Measurements from ENCODE around the gene ACP7.

DNA sequence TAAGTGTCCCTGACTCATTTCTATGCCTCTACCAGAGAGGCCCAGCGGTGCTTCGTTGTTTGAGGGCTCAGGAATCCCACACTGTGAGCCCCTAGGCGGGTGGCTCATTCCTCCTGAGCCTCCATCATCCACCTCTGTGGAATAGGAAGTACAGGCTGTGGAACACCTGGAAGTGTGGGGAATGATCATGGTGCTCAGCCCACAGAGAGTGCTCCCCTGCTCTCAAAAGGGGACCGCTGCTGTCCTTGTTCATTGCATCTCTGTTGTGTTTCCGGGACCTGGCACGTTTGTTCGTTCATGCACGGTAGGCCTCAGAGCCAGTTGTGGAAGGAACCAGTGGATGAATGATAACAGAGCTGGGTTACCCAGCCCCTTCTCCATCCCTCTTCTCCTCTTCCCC is 1.2 kb downstream of the ACP7 start:
- TF ChIP-seq CTCF (conservative IDR thresholded peaks at IDR 0.05 in 1 of 2, IDR thresholded peaks at IDR 0.05 in 1 of 2; ENCODE audit: low read depth in 1 of 2, low read length in 2 of 2), result no peak
- TF ChIP-seq EZH2 (IDR thresholded peaks at IDR 0.05; ENCODE audit: low read length, missing control alignments), result no peak

Measured in fibroblast of lung (primary cell).